Upper lobe of left lung (tissue), 4 donors: ENCODE measurements around the gene MYO9B.

Experiments
- EP300 ChIP-seq, 4 donors: sonication (generic); formaldehyde crosslinking; IDR thresholded peaks; one replicate each; pipeline ENCODE4 v1.5.1; 2017; ENCODE audit warnings: antibody characterized with exemption in 4 of 4, control low read depth in 2 of 4
- POLR2AphosphoS5 ChIP-seq, 2 donors: sonication (generic); formaldehyde crosslinking; IDR thresholded peaks; one replicate each; pipeline ENCODE4 v1.5.1; 2017; ENCODE audit warnings: antibody characterized with exemption in 2 of 2
- TF ChIP-seq, protein P1 (sequence below), 6 experiments: fragments of 450-650 bp in 4 of 6; fragments of 200-600 bp in 2 of 6; sonication (generic) in 2 of 6; IDR thresholded peaks; one replicate each; pipeline ENCODE4 v1.5.1; 2016 to 2019; ENCODE audit warnings: antibody characterized with exemption in 6 of 6

DNA sequence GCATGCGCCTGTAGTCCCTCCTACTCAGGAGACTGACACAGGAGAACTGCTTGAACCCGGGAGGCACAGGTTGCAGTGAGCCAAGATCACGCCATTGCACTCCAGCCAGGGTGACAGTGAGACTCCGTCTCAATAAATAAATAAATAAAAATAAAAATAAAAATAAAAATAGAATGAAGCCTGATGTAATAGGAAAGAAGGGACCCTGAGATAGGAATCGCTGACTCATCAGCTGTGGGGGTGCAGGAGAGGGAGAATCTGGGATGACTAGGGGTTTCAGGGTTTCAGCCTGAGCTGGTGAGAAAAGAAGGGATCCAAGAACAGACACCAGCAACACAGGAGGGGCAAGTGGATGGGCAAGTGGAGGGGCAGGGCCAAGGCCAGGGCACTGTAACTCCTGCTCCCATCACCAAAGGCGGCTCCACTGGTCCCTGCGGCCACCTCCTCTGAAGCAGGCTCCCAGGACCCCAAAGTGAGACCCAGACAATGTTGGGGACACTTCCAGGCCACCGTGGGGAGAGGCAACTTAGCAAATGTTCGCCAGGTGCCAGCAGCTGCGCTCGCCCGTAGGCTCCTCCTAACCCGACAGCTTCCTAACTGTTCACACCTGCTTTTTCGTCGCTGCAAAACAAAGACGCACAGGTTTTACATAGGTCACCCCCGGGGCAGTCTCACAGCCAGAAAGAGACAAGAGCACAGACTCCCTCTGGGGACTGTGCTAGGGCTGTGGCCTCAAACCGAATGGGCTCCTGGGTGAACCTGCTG is 1.5 kb upstream of the MYO9B start:
- no peak for TF ChIP-seq POLR2AphosphoS5 (IDR thresholded peaks at IDR 0.05)
- TF ChIP-seq, protein P1, sequence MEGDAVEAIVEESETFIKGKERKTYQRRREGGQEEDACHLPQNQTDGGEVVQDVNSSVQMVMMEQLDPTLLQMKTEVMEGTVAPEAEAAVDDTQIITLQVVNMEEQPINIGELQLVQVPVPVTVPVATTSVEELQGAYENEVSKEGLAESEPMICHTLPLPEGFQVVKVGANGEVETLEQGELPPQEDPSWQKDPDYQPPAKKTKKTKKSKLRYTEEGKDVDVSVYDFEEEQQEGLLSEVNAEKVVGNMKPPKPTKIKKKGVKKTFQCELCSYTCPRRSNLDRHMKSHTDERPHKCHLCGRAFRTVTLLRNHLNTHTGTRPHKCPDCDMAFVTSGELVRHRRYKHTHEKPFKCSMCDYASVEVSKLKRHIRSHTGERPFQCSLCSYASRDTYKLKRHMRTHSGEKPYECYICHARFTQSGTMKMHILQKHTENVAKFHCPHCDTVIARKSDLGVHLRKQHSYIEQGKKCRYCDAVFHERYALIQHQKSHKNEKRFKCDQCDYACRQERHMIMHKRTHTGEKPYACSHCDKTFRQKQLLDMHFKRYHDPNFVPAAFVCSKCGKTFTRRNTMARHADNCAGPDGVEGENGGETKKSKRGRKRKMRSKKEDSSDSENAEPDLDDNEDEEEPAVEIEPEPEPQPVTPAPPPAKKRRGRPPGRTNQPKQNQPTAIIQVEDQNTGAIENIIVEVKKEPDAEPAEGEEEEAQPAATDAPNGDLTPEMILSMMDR (IDR thresholded peaks at IDR 0.05) = no peak
- no peak for TF ChIP-seq EP300 (IDR thresholded peaks at IDR 0.05)
